ENCODE results near the gene APOA5.

DNA sequence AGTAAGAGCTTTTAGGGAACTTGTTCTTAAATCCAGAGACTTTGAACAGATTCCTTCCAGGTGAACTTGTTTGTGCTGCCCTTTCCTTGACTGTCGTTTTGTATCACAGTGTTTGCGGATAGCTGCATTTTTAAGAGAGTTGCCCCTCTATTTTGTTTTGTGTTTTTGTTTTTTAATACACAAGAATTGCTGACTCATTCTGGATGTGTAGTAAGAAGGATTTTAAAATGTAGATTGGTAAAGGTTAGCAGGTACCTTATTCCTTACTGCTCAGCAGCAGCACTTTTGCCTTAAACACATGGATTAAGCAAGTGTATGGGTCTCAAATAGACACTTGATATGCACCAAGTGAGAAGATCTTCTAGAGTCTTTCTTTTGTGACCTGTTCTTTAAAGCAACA lies 8.9 kb upstream of the APOA5 start:
- TF ChIP-seq EZH2 (IDR thresholded peaks at IDR 0.05; ENCODE audit: insufficient read depth, poor library complexity, severe bottlenecking) (no peak), EZH2phosphoT487 (IDR thresholded peaks at IDR 0.05; ENCODE audit: insufficient read depth, low read depth) (no peak)

All from GM23248 (cell line).